GM11168 (cell line): ENCODE measurements around the gene RCBTB1.
"Not testable (repeated sequence)": the region's sequence is repeated elsewhere in the genome, so short reads cannot be mapped to it uniquely, and the experiment has no call there.

ENCODE experiments used
- in situ Hi-C: fragments of 300-500 bp; cut with MboI; formaldehyde crosslinking; loops from one replicate; pipeline ENCODE4 v1.12.0; 2022; ENCODE audit warnings: low sequenced_read_pairs; ENCODE audit not compliant: unreplicated experiment

The RCBTB1 gene

DNA sequence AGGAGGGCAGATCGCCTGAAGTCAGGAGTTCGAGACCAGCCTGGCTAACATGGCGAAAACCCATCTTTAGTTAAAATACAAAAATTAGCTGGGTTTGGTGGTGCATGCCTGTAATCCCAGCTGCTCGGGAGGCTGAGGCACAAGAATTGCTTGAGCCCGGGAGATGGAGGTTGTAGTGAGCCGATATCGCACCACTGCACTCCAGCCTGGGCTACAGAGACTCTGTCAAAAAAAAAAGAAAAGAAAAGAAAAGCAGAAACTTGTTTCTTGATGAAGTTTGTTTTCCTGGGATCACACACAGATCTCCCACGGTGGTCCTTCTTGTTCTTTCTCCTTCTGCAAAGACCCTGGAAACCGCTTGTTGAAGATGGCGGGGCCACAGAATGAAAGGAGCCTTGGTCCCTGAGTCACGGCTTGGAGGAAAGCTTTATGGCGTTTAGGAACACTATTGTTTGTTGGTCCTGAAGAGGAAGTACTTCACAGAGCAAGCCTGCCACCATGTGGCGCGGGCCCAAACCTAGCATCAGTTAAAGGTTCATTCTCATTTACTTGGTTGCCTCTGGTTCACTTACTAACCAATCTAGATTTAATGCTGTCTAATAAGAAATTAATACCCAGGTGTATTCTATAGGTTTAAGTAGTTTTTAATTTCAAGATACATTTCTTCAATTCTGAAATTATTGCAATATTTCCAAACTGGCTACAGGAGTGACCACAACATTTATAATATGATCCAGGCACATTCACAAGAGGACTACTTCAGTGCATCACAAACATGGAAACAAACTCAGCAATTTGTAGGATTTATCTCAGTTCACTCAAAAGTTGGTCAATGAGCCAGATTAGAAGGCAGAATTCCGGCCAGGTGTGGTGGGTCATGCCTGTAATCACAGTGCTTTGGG, 21.6 kb upstream of the RCBTB1 start:
- in situ Hi-C loops: no loop called here

DNA sequence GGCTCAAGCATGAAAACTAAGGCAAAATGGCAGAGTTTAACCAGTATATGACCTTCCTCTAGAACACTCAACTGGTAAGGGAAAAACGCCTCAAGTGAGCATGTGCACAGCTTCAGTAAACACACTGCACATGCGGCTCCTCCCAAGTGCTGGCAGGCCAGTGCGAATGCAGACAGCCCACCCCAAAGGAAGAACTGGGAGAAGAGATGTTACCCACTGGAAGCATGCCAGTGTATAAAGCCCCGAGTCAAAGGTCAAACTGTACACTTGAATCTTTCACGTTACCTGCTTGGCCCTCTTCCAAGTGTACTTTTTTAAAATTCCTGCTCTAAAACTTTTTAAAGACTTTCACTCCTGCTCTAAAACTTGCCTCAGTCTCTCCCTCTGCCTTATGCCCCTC, 19.2 kb upstream of the RCBTB1 start:
- in situ Hi-C loops: no loop called here

DNA sequence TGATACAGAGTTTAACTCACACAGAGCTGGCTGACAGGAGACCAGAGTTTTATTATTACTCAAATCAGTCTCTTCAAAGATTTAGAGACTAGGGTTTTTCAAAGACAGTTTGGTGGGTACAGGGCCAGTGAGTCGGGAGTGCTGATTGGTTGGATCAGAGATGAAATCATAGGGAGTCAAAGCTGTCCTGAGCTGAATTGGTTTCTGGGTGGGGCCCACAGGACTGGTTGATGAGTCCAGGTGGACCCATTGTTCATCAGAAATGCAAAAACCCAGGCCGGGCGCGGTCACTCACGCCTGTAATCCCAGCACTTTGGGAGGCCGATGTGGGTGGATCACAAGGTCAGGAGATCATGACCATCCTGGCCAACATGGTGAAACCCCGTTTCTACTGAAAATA, 17.3 kb upstream of the RCBTB1 start:
- in situ Hi-C loops: not testable (repeated sequence)

DNA sequence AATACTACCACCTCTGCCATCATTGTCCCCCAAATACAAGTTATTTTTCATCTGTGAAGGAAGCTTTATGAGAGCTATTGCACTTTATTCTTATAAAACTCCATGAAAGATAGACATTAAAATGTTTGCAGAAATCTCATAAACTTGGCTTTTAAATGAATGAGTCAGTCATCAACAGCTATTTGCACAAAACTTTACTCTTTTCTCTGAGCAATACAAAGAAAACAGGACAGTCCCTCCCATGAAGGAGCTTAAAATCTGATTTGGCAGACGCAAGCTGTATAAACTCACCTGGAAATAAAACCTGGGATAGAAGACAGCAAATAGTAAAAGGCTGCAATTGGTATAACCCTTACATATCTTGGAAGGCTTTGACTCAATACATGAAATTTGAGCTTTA, 16.6 kb upstream of the RCBTB1 start:
- in situ Hi-C loops: no loop called here

DNA sequence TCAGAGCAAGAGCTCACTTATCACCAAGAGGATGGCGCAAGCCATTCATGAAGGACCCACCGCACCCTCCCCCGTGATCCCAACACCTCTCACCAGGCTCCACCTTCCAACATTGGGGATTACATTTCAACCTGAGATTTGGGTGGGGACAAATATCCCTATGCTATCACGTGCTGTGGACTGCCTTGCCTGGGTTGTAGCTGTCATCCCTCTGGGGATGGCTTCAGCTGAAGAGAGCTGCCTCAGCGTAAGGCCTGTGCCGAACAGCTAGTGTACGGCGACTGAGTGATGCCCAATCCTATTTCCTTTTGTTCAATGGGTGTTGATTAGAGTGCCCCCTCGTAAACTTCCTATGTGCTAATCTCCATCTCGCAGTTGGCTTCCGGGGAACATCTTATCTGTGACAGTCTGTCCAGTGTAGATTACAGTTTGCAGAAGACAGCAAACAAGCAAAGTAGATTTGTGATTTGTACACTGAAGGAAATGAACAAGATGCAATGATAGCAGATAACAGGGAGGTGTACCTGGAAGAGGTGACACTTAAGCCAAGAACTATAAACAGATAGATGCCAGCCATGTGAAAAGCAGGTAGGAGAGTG, 11.8 kb upstream of the RCBTB1 start:
- in situ Hi-C loops: no loop called here

DNA sequence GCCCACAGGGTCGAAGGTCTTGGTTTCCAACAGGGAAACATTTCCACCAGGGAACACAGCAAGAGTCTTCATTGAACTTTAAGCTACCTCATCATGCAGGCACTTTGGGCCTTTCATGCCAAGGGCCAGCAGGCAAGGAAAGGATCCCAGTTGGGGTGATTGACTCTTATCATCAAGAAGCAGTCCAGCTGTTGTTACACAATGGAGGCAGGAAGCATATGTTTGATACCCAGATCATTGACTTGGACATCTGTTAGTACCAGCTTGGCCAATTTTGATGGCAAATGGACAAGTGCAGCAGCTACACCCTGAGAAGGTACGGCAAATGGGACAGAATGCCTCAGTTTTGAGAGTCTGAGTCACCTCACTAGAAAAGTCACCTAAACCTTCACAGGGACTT, 10.9 kb upstream of the RCBTB1 start:
- in situ Hi-C loops: no loop called here

DNA sequence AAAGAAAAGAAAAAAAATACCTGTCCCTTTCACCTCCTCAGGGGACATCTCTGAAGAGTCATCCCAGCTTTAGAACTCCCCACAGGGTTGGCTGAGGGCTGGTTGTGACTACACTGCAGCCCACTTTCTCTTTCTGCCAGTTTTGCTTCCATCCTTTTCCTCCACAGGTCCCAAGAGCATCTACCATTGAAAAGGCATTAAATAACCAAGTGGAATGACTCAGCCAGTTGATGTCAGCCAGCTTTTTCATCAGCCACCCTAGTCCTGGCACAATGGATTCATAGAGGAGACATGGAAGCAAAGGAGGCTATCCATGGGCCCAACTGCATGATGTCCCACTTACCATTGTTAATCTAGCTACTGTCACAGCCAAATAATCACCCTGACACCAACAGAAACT, 9.2 kb upstream of the RCBTB1 start:
- in situ Hi-C loops: no loop called here

DNA sequence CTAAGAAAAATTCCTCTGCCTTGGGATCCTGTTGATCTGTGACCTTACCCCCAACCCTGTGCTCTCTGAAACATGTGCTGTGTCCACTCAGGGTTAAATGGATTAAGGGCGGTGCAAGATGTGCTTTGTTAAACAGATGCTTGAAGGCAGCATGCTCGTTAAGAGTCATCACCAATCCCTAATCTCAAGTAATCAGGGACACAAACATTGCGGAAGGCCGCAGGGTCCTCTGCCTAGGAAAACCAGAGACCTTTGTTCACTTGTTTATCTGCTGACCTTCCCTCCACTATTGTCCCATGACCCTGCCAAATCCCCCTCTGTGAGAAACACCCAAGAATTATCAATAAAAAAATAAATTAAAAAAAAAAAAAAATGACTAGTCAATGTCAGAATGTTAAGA, 8.5 kb upstream of the RCBTB1 start:
- in situ Hi-C loops: not testable (repeated sequence)

DNA sequence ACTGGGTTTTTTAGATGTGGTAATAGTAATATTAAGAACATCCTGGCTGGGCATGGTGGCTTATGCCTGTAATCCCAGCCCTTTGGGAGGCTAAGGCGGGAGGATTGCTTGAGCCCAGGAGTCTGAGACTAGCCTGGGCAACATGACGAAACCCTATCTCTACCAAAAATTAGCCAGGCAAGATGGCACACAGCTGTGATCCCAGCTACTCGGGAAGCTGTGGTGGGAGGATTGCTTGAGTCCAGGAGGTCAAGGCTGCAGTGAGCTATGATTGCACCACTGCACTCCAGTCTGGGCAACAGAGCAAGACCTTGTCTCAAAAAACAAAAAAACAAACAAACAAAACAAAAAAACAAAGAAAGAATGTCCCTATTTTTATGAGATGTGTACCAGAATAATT, 5.4 kb upstream of the RCBTB1 start:
- in situ Hi-C loops: not testable (repeated sequence)

DNA sequence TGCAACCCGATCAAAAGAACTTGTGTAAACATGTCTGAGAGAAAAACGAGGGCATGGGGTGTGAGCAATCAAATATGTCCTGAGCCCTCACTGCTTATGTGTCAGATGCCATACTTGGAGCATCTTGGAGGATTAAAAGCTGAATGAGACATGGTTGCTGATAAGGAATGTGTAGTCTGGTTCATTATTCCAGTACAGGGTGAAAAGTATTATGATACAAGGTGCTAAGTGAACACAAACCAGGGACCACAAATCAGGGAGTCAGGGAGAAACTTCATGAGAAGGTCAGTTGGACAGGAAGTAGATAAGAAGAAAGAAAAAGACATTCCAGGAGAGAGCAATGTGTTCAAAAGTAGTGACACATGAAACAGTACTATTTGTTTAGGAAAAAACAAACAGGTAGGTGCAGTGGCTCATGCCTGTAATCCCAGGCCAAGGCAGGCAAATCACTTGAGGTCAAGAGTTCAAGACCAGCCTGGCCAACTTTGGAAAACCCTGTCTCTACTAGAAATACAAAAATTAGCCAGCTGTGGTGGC, 2.0 kb upstream of the RCBTB1 start:
- in situ Hi-C loops: no loop called here

DNA sequence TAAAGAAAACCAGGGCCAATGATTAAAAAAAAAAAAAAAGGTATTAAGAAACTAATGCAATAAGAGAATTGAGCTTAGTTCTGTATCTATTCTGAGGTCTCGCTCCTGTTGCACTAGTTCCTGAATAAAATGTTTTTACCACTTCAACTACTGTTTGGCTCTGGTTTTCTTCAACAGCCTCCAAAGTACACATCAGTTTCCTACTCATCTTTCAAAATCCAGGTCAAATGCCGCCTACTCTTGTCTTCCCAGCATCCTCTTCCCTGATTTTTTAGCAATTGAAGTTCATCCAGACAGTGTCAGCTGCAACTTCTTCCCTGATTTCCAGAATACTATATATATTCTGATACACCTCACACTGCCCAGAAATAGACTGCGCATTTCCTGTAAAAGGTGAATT, 1.4 kb upstream of the RCBTB1 start:
- in situ Hi-C loops: no loop called here

DNA sequence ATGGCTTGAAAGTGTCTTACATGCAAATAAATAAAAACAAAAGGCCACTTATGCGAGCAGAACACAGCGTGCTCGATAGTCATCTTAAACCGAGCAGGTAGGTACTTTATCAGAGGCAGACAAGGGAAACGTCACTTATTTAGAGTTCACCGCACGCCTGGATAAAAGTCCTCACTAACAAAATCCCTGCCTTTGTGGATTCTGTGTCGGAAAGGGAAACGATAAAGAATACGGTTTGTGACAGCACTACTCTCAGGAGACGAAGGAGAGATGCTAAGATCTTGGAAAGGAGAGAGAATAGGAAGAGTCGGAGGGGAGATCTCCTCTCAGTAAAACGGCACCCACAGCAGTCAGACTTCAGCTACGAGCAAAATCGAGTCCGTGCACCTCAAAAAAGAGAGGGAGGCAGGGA, 581 bp downstream of the RCBTB1 start:
- in situ Hi-C loops: no loop called here

DNA sequence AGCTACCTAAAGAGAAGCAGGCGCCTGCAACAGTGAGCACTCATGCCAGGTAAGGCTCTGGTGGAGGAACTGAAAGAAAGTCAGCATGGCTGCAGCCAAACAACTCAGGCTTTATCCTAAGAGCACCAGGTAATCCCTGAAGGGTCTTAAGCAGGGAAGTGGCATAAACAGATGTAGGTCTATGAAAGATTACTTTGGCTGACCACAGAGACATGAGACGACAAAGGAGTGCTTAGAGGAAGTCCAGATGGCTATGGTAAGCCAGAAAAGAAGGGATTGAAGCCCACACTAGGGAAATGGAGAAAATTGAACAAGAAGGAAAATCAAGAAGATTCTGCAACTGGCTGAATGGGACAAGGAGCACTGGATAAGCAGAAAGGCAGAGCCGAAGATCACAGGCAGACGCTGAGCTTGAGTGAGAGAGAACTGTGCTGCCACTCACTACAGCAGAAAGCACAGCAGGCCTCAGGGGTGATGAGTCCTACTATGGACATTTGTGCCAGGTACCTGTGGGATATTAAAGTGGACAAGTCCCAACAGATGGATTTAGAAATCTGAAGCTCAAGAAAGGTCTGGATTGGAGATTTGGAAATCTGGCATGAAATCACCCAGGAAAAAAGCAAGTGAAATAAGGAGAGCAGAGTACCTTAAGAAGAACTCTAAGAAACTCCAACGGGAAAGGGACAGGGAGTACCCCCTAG, 4.2 kb downstream of the RCBTB1 start:
- in situ Hi-C loops: no loop called here

DNA sequence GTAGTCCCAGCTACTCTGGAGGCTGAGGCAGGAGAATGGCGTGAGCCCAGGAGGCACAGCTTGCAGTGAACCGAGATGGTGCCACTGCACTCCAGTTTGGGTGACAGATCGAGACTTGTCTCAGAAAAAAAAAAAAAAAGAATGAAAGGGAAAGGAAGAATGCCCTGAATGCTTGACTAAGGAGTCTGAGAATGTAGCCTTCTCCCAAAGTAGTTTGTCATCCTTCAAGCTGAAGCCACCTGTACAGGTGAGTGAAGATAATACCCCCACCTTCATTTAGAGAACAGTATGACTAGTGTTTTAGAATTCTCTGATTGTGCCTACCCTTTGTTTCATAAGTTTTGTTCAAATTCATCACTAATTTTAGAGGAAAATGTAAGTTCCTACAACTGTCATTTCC, 5.9 kb downstream of the RCBTB1 start:
- in situ Hi-C loops: no loop called here

DNA sequence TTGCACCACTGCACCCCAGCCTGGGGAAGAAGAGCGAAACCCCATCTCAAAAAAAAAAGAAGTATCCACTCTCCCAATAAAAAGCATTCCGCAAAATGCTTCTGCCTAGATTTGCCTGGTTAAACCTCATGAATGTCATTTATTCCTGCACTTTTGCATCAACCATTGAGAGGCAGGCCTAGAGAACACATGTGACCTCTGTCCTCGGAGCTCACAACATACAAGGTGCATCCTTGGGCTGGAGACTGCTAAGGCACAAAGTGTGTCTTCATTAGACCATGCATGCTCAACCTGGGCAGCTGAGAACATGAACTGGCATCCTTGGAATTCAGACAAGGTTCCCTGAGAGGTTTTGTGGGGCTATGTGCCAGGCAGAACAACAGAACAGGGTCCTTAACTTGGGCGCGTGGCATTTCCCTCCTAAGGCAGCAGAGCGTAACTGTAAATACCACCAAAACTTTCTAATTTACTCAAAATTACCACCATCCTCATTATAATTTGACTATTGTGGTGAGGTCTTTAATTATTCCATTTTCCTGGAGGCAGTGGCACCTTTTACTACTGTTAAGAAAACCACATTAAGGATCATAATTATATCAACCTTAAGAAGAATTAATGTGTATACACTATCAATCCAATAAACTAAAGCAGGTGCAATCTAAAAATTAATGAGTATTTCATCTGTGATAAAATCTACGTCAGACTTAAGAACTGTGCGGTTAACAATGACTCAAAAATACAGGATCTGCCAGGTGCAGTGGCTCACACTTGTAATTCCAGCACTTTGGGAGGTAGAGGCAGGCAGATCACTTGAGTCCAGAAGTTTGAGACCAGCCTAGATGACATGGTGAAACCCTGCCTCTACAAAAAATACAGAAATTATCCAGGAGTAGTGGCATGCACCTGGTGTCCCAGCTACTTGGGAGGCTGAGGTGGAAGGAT, 13.8 kb downstream of the RCBTB1 start:
- in situ Hi-C loops: no loop called here

DNA sequence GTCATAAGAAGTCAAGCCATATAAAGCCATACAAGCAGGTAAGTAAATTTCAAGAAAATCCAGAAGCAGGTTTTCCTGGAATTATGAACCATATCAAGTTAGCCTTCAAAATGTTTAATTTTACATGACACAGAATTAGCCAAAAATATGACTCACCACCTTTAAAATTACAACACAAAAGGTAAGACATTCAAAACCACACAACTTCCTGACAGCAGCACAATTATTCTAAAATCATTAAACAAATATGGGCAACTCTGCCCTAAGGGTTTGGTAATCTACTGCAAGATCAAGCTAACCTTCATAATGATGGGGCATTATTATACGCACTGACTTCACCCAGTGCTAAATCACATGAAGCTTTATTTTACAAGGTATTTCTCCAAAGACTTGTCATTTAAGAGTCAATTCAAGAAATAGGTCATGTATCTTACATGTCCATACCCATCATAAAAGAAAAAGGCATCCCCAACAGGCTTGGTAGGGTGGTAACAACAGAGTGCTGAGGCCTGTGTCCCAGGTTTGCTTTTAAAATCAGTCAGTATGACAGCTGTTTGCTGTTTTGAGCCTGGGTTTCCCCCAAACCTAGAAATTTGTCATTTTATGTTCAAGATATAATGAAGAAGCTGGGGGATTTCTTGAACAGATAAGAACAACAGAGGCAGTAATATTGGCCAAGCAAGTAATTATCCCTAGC, 15.2 kb downstream of the RCBTB1 start:
- in situ Hi-C loops: no loop called here

DNA sequence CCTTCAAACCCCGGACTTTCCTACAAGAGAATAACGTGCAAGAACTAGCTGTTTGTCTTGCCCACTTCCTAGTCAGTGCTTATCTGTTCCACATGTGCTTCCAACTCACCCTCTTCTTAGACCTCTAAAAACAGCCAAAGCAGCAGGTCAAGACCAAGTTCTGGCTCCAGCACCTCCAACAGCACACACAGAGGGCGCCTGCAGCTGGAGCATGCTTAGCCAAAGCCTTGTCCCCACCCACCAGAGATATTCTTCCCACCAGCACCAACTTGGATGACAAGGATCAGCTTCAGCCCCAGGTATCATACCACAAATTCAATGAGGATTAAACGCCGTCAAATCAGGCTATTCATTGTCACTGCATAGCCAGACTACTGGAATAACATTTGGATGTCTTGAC, 17.9 kb downstream of the RCBTB1 start:
- in situ Hi-C loops: no loop called here

DNA sequence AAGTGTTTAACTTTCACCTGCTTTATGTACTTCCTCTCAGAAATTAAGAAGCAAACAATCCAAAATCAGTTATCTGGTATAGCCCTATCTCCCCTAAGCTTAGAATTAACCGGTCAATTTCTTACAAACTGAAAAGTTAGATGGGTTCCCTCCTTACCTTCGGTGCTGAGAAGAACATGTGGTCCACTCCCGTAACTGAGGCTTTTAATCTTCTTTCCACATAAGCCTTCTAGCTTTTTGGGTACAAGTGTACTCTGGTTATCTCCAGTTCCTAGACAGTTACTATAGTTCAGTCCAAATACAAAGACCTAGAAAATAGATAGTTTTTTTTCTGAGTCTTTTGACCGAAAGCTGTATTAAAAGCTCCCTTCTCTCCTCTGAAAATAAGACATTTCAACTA, 18.9 kb downstream of the RCBTB1 start:
- in situ Hi-C loops: no loop called here

DNA sequence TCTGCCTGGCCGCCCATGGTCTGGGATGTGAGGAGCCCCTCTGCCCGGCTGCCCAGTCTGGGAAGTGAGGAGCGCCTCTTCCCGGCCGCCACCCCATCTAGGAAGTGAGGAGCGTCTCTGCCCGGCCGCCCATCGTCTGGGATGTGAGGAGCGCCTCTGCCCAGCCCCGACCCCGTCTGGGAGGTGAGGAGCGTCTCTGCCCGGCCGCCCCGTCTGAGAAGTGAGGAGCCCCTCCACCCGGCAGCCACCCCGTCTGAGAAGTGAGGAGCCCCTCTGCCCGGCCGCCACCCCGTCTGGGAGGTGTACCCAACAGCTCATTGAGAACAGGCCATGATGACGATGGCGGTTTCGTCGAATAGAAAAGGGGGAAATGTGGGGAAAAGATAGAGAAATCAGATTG, 19.9 kb downstream of the RCBTB1 start:
- in situ Hi-C loops: not testable (repeated sequence)
